Measurements from ENCODE around the gene TBC1D23. TPM values are rescaled to one million over a fixed set of nuclear protein-coding genes. Genes with fewer than 3 reads are reported as not detected.

The TBC1D23 gene
- total and polyA plus RNA-seq, 12 donors = 19.8 to 117 (median 57.3) TPM

DNA sequence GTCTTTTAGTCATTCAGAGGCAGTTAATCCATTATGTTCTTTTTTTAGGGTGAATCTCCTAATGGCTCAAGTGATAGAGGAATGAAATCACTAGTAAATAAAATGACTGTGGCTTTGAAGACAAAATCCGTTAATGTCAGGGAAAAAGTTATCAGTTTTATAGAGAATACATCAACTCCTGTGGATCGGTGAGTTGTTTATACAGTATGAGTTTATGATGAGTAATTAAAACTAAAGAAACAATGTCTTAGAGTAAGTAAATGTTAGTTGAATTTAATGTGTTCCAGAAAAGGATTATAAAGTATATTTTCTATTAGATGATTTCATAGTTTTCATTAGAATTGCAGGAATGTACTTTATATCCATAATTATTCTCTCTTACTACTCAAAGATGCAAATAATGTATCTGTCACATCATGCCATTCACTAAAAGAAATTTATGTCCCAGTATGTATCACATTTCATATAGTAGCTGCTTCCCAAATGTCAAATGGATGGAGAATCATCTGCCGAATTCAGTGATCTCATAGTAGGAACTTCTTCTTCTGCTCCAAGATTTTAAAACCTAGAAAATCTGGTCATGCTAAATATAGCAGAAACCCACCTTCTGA is 49.7 kb downstream of the TBC1D23 start:
- peaks cover 0 to 24% of the 10 kb centered on the region in 2 donors for H3K36me3 ChIP-seq (replicated peaks in 1 of 2)
- intact Hi-C loops (cut with DNase I) = no loop called here
- WGBS, 4 donors = 88 to 94% (median 90%) methylated on average over 3 of the region's 3 CpGs

DNA sequence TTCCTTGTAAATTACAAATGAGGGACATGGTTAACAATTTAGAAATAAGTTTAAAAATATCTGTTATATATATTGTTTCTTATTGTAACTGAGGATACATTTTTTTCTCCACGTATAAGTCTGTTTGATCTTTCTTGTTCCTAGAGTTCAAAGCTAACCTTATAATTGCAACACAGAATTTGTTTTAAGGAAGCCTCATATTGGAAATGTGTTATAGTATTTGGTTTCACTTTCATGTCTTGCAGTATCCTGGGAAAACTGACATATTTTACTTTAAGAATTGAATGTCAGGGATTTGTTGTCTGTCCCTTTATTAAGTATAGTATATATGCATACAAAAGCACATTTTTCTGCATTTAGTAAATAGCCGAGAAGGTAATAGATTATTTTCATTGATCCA is 50.2 kb downstream of the TBC1D23 start:
- intact Hi-C loops (cut with DNase I) = no loop called here
- 33 to 45% (median 42%) methylated on average over 2 of the region's 2 CpGs for WGBS, 4 donors
- H3K27me3 ChIP-seq = no peaks in the 10 kb centered on the region
- no peaks in the 10 kb centered on the region for H3K9me3 ChIP-seq (replicated peaks in 1 of 3)
- H3K4me1 ChIP-seq (replicated peaks in 1 of 2) = peaks cover 3 to 10% of the 10 kb centered on the region in 2 donors
- peaks cover 0 to 24% of the 10 kb centered on the region in 2 donors for H3K36me3 ChIP-seq (replicated peaks in 1 of 2)
- no peak for DNase-seq
- peak overlapping the region in 1 of 4 donors; percentile 26 for H3K4me3 ChIP-seq
- H3K27ac ChIP-seq = no peak overlapping the region
- TF ChIP-seq POLR2A (IDR thresholded peaks at IDR 0.05) (no peak), CTCF (IDR thresholded peaks at IDR 0.05) (no peak)

More for the DNA sequence above, 49.7 kb downstream of the TBC1D23 start:
- no peaks in the 10 kb centered on the region for H3K9me3 ChIP-seq (replicated peaks in 1 of 3)
- DNase-seq = no peak
- peaks cover 3 to 10% of the 10 kb centered on the region in 2 donors for H3K4me1 ChIP-seq (replicated peaks in 1 of 2)
- H3K27ac ChIP-seq = no peak overlapping the region
- no peak for TF ChIP-seq CTCF (IDR thresholded peaks at IDR 0.05)
- no peak for TF ChIP-seq POLR2A (IDR thresholded peaks at IDR 0.05)
- H3K4me3 ChIP-seq = no peak overlapping the region
- H3K27me3 ChIP-seq = no peaks in the 10 kb centered on the region

DNA sequence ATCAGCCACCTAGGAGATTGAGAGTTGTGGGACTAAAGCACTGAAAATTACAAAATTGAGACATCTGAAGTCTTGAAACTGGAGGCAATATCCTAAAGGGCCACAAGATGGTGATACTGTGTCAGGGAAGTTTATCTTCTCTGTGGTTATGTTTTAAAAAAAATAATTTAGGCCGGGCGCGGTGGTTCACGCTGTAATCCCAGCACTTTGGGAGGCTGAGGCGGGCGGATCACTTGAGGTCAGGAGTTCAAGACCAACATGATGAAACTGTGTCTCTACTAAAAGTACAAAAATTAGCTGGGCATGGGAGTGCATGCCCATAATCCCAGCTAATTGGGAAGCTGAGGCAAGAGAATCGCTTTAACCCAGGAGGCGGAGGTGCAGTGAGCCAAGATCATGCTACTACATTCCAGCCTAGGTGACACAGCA is 55.9 kb downstream of the TBC1D23 start:
- 25 to 33% (median 27%) methylated on average over 8 of the region's 8 CpGs for WGBS, 4 donors
- Histone ChIP-seq H3K9me3 (replicated peaks in 1 of 3) (no peaks in the 10 kb centered on the region), H3K4me1 (replicated peaks in 1 of 2) (peaks cover 0 to under 1% of the 10 kb centered on the region in 2 donors), H3K27ac (no peak overlapping the region), H3K36me3 (replicated peaks in 1 of 2) (peaks cover 4 to 27% of the 10 kb centered on the region in 2 donors), H3K4me3 (no peak overlapping the region), H3K27me3 (no peaks in the 10 kb centered on the region)
- TF ChIP-seq POLR2A (IDR thresholded peaks at IDR 0.05) = no peak
- peak; percentile 58 to 82 (median 75) for TF ChIP-seq CTCF (IDR thresholded peaks at IDR 0.05)
- intact Hi-C loops (cut with DNase I) = no loop called here
- DNase-seq = peak; percentile 40 to 73 (median 44)

DNA sequence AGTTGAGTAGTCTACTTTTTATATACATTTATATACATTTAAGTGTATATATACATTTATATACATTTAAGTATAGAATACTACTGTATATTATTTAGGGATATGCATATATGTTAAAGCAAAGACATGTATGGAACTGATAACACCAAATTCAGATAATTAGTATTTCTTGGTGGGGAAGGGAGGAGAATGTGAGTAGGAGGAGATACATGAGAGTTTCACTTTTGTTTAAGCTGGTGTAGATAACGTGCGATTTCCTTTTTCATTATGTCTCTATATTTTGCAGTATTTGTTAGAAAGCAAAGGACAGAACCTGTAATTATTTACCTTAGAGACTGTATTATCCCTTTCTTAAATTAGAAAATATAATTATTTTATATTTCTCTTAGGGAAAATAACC is 57.1 kb downstream of the TBC1D23 start:
- intact Hi-C loops (cut with DNase I) = no loop called here
- Histone ChIP-seq H3K27me3 (no peaks in the 10 kb centered on the region), H3K4me1 (replicated peaks in 1 of 2) (no peaks in the 10 kb centered on the region), H3K36me3 (replicated peaks in 1 of 2) (peaks cover 4 to 27% of the 10 kb centered on the region in 2 donors), H3K27ac (no peak overlapping the region), H3K9me3 (replicated peaks in 1 of 3) (no peaks in the 10 kb centered on the region), H3K4me3 (no peak overlapping the region)
- TF ChIP-seq CTCF (IDR thresholded peaks at IDR 0.05) (no peak), POLR2A (IDR thresholded peaks at IDR 0.05) (no peak)
- WGBS, 4 donors = 67 to 75% (median 71%) methylated on average over 2 of the region's 2 CpGs
- no peak for DNase-seq
